MM.1S (cell line): ENCODE data around the gene EPB41L3.
A peak's percentile ranks its signal among the peaks of the same experiment; 100 is the strongest.
"Not testable (repeated sequence)": the region's sequence is repeated elsewhere in the genome, so short reads cannot be mapped to it uniquely, and the experiment has no call there.

Experiments
- DNase-seq: peaks from one replicate; pipeline ENCODE4 v3.0.0-alpha.2; 2015
- H2AFZ ChIP-seq: fragments of 300-600 bp; sonication (generic); 2 replicates; pipeline ENCODE4 v1.6.0; 2016; ENCODE audit warnings: antibody characterized with exemption, low read length
- H3F3A ChIP-seq: fragments of 300-600 bp; sonication (generic); 2 replicates; pipeline ENCODE4 v1.6.1; 2016; ENCODE audit warnings: mild to moderate bottlenecking, antibody characterized with exemption, low read length, moderate library complexity, mixed read lengths; ENCODE audit not compliant: insufficient read depth
- H3K27ac ChIP-seq: fragments of 300-600 bp; sonication (generic); 2 replicates; pipeline ENCODE4 v1.5.1; 2016; ENCODE audit warnings: mild to moderate bottlenecking, low read length
- H3K27me3 ChIP-seq: fragments of 300-600 bp; sonication (generic); replicated peaks from 2 replicates; pipeline ENCODE4 v1.6.0; 2016; ENCODE audit warnings: low read length; ENCODE audit not compliant: insufficient read depth
- H3K36me3 ChIP-seq: fragments of 300-600 bp; sonication (generic); replicated peaks from 2 replicates; pipeline ENCODE4 v1.6.1; 2016; ENCODE audit warnings: mild to moderate bottlenecking, low read length, mixed read lengths; ENCODE audit not compliant: insufficient read depth
- H3K4me1 ChIP-seq: fragments of 300-600 bp; sonication (generic); 2 replicates; pipeline ENCODE4 v1.6.1; 2016; ENCODE audit warnings: low read length, mixed read lengths
- H3K4me2 ChIP-seq: fragments of 300-600 bp; sonication (generic); 2 replicates; pipeline ENCODE4 v1.6.0; 2016; ENCODE audit warnings: low read depth, low read length
- H3K4me3 ChIP-seq: fragments of 300-600 bp; sonication (generic); 2 replicates; pipeline ENCODE4 v1.5.1; 2016; ENCODE audit warnings: low read length, mixed read lengths
- H3K79me2 ChIP-seq: fragments of 300-600 bp; sonication (generic); 2 replicates; pipeline ENCODE4 v1.6.1; 2016; ENCODE audit warnings: mixed run types, low read length, mixed read lengths
- H3K9ac ChIP-seq: fragments of 300-600 bp; sonication (generic); 2 replicates; pipeline ENCODE4 v1.6.1; 2016; ENCODE audit warnings: low read length, mixed read lengths
- H3K9me2 ChIP-seq: fragments of 300-600 bp; sonication (generic); replicated peaks from 2 replicates; pipeline ENCODE4 v1.6.1; 2016; ENCODE audit warnings: mild to moderate bottlenecking, low read length, mixed read lengths; ENCODE audit not compliant: insufficient read depth
- H3K9me3 ChIP-seq: fragments of 300-600 bp; sonication (generic); replicated peaks from 2 replicates; pipeline ENCODE4 v1.6.1; 2016; ENCODE audit warnings: mild to moderate bottlenecking, low read length, mixed read lengths; ENCODE audit not compliant: insufficient read depth
- H4K20me1 ChIP-seq: fragments of 300-600 bp; sonication (generic); 2 replicates; pipeline ENCODE4 v1.6.1; 2016; ENCODE audit warnings: mild to moderate bottlenecking, low read length, moderate library complexity, mixed read lengths; ENCODE audit not compliant: insufficient read depth
- CTCF ChIP-seq: fragments of 300-600 bp; sonication (generic); IDR thresholded peaks from 2 replicates; pipeline ENCODE4 v1.5.1; 2016; ENCODE audit warnings: antibody characterized with exemption, low read length, mixed read lengths
- EZH2 ChIP-seq: fragments of 300-600 bp; sonication (generic); optimal IDR thresholded peaks from 2 replicates; pipeline ENCODE3; 2017; ENCODE audit warnings: low read depth, mild to moderate bottlenecking, antibody characterized with exemption, low read length, mixed read lengths
- EZH2phosphoT487 ChIP-seq: fragments of 300-600 bp; sonication (generic); IDR thresholded peaks from 2 replicates; pipeline ENCODE4 v1.6.1; 2018; ENCODE audit warnings: antibody characterized with exemption, low read length

The EPB41L3 gene

GRCh38 chr18:5496305-5496704, 47.5 kb downstream of the EPB41L3 start:
- Histone ChIP-seq H3K4me2 (no peak overlapping the region), H3K27ac (no peak overlapping the region), H3K4me3 (no peak overlapping the region), H3F3A (no peaks in the 10 kb centered on the region), H4K20me1 (no peaks in the 10 kb centered on the region), H3K9me2 (no peaks in the 10 kb centered on the region), H3K27me3 (no peaks in the 10 kb centered on the region), H3K79me2 (no peaks in the 10 kb centered on the region), H3K9ac (no peak overlapping the region), H3K4me1 (no peaks in the 10 kb centered on the region), H2AFZ (no peak overlapping the region), H3K36me3 (no peaks in the 10 kb centered on the region), H3K9me3 (no peaks in the 10 kb centered on the region)
- DNase-seq: no peak
- TF ChIP-seq EZH2phosphoT487 (no peak), EZH2 (no peak), CTCF (no peak)

GRCh38 chr18:5490753-5491480, 52.9 kb downstream of the EPB41L3 start:
- Histone ChIP-seq H3K27ac (no peak overlapping the region), H2AFZ (no peak overlapping the region), H3K4me1 (peaks cover 4% of the 10 kb centered on the region; the same call in 1 of the 2 replicates), H3K4me2 (no peak overlapping the region), H3K9me2 (no peaks in the 10 kb centered on the region), H3F3A (no peaks in the 10 kb centered on the region), H3K9me3 (no peaks in the 10 kb centered on the region), H3K79me2 (no peaks in the 10 kb centered on the region), H3K36me3 (no peaks in the 10 kb centered on the region), H3K9ac (no peak overlapping the region), H3K27me3 (no peaks in the 10 kb centered on the region), H4K20me1 (no peaks in the 10 kb centered on the region), H3K4me3 (no peak overlapping the region)
- DNase-seq: peak; percentile 46
- TF ChIP-seq CTCF (no peak), EZH2 (no peak), EZH2phosphoT487 (no peak)

DNA sequence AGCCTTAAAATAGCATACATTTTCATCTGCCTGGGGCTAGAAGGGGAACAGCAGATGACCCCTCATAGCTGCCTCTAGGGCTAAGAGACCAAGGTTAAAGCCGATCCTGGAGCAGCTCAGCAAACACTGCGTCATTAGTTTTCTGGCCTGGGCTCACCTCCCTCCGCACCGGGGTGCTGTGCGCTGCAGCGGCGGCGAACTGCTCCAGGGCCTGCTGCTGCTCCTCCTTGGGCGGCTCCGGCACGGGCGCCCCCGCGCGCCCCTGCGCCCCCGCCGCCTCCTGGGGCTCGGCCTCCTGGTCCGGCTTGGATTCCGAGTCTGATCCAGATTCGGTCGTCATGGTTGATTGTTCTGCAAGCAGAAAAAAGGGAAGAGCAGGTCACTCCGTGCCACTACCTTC, 55.0 kb downstream of the EPB41L3 start:
- Histone ChIP-seq H3K9me3 (no peaks in the 10 kb centered on the region), H3K4me3 (no peak overlapping the region), H3K9ac (no peak overlapping the region), H3K79me2 (no peaks in the 10 kb centered on the region), H3F3A (no peaks in the 10 kb centered on the region), H3K4me1 (peaks cover 4% of the 10 kb centered on the region; the same call in 1 of the 2 replicates), H3K36me3 (no peaks in the 10 kb centered on the region), H3K27ac (no peak overlapping the region), H3K4me2 (no peak overlapping the region), H3K9me2 (no peaks in the 10 kb centered on the region), H4K20me1 (no peaks in the 10 kb centered on the region), H3K27me3 (no peaks in the 10 kb centered on the region), H2AFZ (no peak overlapping the region)
- TF ChIP-seq EZH2phosphoT487: no peak
- TF ChIP-seq CTCF: no peak
- TF ChIP-seq EZH2: no peak
- DNase-seq: no peak

GRCh38 chr18:5488044-5488443, 55.8 kb downstream of the EPB41L3 start:
- H3K4me3 ChIP-seq, H2AFZ ChIP-seq, H3K9me2 ChIP-seq, H3K9ac ChIP-seq, H4K20me1 ChIP-seq, H3K36me3 ChIP-seq, H3K79me2 ChIP-seq, H3K27me3 ChIP-seq, H3F3A ChIP-seq, H3K4me1 ChIP-seq, H3K9me3 ChIP-seq, H3K4me2 ChIP-seq, DNase-seq, H3K27ac ChIP-seq: not testable (repeated sequence)
